Activated naive CD8-positive, alpha-beta T cell treated with anti-CD3 and anti-CD28 coated beads, Interleukin-2, amount 50 U/mL, for 24 hours (primary cell): ENCODE measurements around the gene GLYATL2.

Experiments used
- ATAC-seq: fragments of 150-1000 bp; cut with Tn5 transposase; one replicate; pipeline ENCODE4 v1.10.0; 2021
- DNase-seq: peaks from one replicate; pipeline ENCODE4 v3.0.0; 2021
- H3K27ac Mint-ChIP-seq: one replicate; pipeline ENCODE4 v1.8.0; 2021; ENCODE audit warnings: mild to moderate bottlenecking, mixed read lengths
- H3K27me3 Mint-ChIP-seq: one replicate; pipeline ENCODE4 v1.8.0; 2021; ENCODE audit warnings: mixed read lengths
- H3K36me3 Mint-ChIP-seq: one replicate; pipeline ENCODE4 v1.8.0; 2021; ENCODE audit warnings: low read depth, mixed read lengths
- H3K4me1 Mint-ChIP-seq: one replicate; pipeline ENCODE4 v1.8.0; 2021; ENCODE audit warnings: mixed read lengths
- H3K4me3 Mint-ChIP-seq: one replicate; pipeline ENCODE4 v1.8.0; 2021; ENCODE audit warnings: mild to moderate bottlenecking, moderate library complexity, mixed read lengths
- H3K9me3 Mint-ChIP-seq: one replicate; pipeline ENCODE4 v1.8.0; 2021; ENCODE audit warnings: mixed read lengths

Gene GLYATL2, protein sequence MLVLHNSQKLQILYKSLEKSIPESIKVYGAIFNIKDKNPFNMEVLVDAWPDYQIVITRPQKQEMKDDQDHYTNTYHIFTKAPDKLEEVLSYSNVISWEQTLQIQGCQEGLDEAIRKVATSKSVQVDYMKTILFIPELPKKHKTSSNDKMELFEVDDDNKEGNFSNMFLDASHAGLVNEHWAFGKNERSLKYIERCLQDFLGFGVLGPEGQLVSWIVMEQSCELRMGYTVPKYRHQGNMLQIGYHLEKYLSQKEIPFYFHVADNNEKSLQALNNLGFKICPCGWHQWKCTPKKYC

DNA sequence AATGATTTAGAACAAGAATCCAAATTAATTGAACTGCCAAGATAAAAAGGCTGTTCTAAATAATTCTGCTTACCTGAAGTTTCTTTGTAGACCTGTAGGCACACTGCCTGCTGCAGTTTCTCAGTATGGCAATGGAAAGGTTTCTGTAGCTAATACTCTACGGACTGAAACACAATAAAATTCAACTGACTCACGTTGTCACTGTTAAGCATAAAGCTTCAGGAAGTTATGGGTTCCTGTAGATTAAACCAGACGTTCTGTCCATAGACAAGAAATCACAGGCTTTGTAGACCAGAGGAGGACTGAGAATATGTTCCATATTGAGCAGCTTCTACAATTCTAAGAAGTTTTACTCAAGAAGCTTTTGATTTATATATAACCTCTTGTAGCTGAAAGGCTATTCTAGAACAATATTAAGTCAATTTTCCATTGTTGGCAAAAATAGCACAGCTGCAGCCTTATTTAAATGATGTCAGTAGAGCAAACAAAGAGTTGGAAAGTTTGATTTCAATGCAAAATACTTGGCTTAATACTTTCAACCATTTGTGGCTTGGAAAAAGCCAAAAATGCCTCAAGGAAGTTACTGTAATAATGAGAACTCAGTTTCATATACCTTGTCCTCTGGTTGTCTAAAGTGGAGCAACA is at the start of gene GLYATL2:
Gene GLYATL2, minus strand, starts transcription at position 344 of the 645 bp plus-strand sequence. CDS start 5,092 bp downstream, outside the sequence.
- DNase-seq (no peak), ATAC-seq (no peak)
- Mint-ChIP-seq H3K27ac (no peak within 1 kb of the TSS), H3K27me3 (peaks cover 21% of the 10 kb centered on the region), H3K4me1 (no peaks in the 10 kb centered on the region), H3K36me3 (no peaks in the 10 kb centered on the region), H3K4me3 (no peak within 1 kb of the TSS), H3K9me3 (no peaks in the 10 kb centered on the region)

DNA sequence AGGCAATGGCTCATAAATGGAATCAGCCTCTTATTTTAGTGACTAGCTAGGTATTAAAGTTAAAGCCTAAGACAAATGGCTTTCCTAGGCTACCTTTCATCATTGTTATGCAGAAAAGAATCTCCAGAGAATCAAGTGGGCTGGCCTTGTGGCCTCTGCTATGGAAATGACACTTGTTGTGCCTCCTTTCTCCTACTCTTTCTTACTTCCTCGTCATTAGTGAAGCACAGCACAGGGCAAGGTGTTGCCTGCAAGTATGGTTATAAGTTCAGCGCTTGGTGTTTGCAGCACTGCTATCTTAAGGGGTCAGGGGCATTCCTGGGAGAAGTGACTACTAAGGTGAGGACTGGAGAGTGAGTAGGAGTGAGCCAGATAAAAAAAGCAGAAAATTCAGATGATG is 49.4 kb upstream of the GLYATL2 start:
- peaks cover 1% of the 10 kb centered on the region for H3K4me1 Mint-ChIP-seq
- no peaks in the 10 kb centered on the region for H3K9me3 Mint-ChIP-seq
- no peak for DNase-seq
- H3K4me3 Mint-ChIP-seq, result no peak overlapping the region
- H3K27ac Mint-ChIP-seq, result no peak overlapping the region
- H3K36me3 Mint-ChIP-seq, result no peaks in the 10 kb centered on the region
- H3K27me3 Mint-ChIP-seq, result no peaks in the 10 kb centered on the region
- no peak for ATAC-seq

DNA sequence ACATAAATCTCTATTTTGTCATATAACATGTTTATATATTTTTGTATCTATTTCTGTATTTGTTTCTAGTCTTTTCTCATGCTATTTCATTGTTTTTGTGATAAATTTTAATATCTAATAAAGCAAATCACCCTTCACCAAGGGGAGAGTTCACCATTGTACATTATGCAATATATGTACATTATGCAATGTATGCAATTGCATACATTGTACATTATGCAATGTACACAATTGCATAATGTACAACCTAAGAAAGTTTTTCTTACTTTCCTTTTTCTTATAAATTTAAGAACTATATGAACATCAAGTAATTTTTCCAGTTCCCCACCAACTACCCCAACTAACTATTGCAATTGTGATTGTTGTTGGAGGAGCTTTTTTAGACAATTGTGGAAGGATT is 44.1 kb upstream of the GLYATL2 start:
- ATAC-seq (no peak), DNase-seq (no peak)
- Mint-ChIP-seq H3K27ac (no peak overlapping the region), H3K27me3 (no peaks in the 10 kb centered on the region), H3K9me3 (no peaks in the 10 kb centered on the region), H3K4me1 (no peaks in the 10 kb centered on the region), H3K36me3 (no peaks in the 10 kb centered on the region), H3K4me3 (no peak overlapping the region)

DNA sequence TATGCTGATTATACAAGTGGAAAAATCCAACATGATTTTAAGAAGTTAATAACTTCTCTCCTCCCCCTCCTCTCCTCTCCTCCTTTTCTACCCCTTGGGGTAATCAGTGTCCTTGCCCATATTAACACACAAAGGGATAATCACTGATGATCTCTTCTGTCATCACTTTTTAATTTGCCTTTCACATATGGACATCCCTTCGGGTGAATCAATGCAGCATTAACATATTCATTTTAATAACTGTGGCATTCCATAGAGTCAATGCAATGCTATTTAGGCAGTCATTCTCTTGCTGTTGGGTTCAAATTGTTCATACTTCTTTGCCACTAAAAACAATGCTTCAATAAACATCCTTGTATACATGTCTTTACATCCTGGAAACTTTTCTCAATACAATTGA is 42.9 kb upstream of the GLYATL2 start:
- ATAC-seq, result no peak
- Mint-ChIP-seq H3K36me3 (no peaks in the 10 kb centered on the region), H3K4me3 (no peak overlapping the region), H3K9me3 (no peaks in the 10 kb centered on the region), H3K4me1 (no peaks in the 10 kb centered on the region), H3K27me3 (peaks cover 5% of the 10 kb centered on the region), H3K27ac (no peak overlapping the region)
- DNase-seq, result no peak

DNA sequence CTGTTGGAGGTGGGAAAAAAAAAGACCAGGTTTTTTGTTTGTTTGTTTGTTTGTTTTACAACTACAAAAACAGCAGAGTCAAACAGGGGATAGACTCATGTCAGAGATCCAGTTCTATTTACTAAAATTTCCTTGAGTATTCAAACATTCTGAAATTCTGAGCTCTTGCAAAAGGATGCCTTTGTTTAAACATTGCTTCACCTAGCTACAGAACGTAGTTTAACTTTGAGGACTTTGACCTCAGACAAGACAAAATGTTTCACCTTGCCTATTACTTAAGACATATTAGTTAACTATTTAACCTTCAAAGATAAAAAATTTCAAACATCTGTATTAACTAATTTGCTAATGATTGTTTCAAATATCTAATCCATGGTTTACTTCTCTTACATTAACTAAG is 36.1 kb upstream of the GLYATL2 start:
- peaks cover 17% of the 10 kb centered on the region for H3K27me3 Mint-ChIP-seq
- DNase-seq (no peak), ATAC-seq (no peak)
- H3K36me3 Mint-ChIP-seq, result no peaks in the 10 kb centered on the region
- peaks cover 3% of the 10 kb centered on the region for H3K9me3 Mint-ChIP-seq
- no peaks in the 10 kb centered on the region for H3K4me1 Mint-ChIP-seq
- H3K4me3 Mint-ChIP-seq, result no peak overlapping the region
- H3K27ac Mint-ChIP-seq, result no peak overlapping the region

DNA sequence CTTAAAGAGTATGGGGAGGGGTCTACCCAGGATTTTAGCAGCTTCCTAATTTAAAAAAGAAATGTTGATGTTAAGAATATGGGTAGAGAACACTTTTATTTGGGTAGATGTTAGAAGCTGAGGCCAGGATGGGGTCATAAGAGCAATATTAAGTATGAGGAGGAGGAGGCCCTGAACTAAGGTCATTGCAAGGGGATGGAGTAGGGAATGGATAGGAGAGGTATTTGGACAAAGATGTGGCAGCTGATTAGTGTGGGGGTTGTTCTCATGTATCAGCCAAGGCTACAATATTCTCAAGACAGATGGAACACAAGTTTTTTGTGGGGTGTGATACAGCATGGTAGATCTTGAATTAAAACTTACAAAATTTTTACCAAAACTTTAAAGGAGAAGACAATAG is 35.7 kb upstream of the GLYATL2 start:
- Mint-ChIP-seq H3K27me3 (peaks cover 19% of the 10 kb centered on the region), H3K4me1 (no peaks in the 10 kb centered on the region), H3K4me3 (no peak overlapping the region), H3K36me3 (no peaks in the 10 kb centered on the region), H3K27ac (no peak overlapping the region), H3K9me3 (peaks cover 3% of the 10 kb centered on the region)
- no peak for DNase-seq
- no peak for ATAC-seq

DNA sequence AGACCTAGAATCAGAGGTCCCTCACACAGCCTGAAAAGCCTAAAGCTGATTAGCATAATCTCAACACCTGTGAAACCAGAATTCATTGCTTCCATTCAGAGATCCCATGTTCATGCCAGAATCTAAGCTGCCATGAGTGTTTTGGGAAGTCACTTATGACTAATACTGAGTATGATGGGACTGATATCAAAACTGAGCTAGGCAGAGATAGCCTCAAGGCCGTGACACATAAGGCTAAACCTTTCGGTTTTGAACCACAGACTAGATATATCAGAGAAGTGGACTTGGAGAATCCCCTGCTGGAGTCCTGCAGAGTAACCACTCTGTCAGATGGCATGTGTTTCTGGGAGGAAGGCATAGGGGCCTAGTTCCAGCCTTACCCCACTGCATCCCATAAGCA is 23.1 kb upstream of the GLYATL2 start:
- DNase-seq, result no peak
- Mint-ChIP-seq H3K27me3 (peaks cover 2% of the 10 kb centered on the region), H3K36me3 (no peaks in the 10 kb centered on the region), H3K9me3 (peaks cover 2% of the 10 kb centered on the region), H3K27ac (no peak overlapping the region), H3K4me3 (no peak overlapping the region), H3K4me1 (no peaks in the 10 kb centered on the region)
- no peak for ATAC-seq

DNA sequence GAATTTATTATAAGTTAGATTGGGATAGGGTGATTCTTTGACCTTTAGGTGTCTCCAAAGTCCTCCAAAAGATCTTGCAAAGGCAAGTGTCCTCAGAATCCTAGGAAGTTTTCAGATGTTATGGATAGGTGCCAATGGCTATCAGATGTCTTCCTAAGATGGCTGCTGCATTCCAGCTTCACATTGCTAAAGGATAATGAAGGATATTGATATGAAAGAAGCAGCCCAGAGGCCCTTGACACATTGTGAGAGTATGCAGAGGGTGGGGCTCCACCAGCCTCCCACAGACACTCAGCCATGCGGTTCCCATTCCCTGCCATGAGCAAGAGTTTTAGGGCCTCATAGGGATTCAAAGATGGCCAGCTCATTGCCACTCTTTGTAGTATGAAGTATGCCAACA is 22.3 kb upstream of the GLYATL2 start:
- no peaks in the 10 kb centered on the region for H3K36me3 Mint-ChIP-seq
- H3K9me3 Mint-ChIP-seq, result peaks cover 10% of the 10 kb centered on the region
- H3K27ac Mint-ChIP-seq, result no peak overlapping the region
- DNase-seq (no peak), ATAC-seq (no peak)
- H3K27me3 Mint-ChIP-seq, result peaks cover 5% of the 10 kb centered on the region
- H3K4me3 Mint-ChIP-seq, result no peak overlapping the region
- no peaks in the 10 kb centered on the region for H3K4me1 Mint-ChIP-seq

DNA sequence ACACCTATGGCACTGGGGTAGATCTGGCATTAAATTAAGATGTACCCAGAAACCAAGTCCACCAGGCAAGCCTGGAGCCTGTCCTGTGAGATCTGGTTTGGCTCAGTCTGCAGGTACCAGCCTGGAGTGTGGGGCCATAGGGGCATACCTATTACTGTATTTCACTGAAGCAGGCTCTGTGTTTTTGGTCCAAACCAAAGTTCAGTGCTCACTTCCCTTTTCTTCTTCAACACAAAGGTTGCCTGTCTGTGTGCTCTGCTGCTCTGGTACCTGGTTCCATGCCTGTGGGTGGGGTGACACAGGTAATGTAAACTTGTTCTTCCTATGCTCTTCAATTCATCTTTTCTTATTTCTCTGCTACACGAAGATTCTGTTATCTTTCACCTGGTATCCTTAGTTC is 19.8 kb upstream of the GLYATL2 start:
- no peak overlapping the region for H3K4me3 Mint-ChIP-seq
- H3K4me1 Mint-ChIP-seq, result no peaks in the 10 kb centered on the region
- H3K9me3 Mint-ChIP-seq, result peaks cover 16% of the 10 kb centered on the region
- H3K27ac Mint-ChIP-seq, result no peak overlapping the region
- DNase-seq (no peak), ATAC-seq (no peak)
- H3K36me3 Mint-ChIP-seq, result no peaks in the 10 kb centered on the region
- peaks cover 7% of the 10 kb centered on the region for H3K27me3 Mint-ChIP-seq

DNA sequence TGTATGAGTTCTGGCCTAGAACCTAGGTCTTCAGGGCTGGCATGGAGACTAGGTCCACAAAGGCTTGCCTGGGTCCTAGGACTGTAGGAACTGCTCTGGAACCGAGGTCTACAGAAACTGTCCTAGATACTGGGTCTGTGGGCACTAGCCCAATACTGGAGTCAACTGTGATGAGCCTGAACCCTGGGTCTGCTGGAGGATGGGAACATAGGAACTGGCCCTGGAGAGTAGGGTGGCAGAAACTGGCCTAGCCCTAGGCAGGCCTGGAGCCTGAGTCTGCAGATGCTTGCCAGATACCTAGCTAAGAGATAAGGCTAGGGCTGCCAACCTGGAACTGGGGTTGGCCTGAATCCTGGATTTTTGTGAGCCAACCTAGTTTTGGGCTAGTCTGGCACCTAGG is 19.2 kb upstream of the GLYATL2 start:
- Mint-ChIP-seq H3K36me3 (no peaks in the 10 kb centered on the region), H3K9me3 (peaks cover 16% of the 10 kb centered on the region), H3K27ac (no peak overlapping the region), H3K27me3 (peaks cover 10% of the 10 kb centered on the region), H3K4me3 (no peak overlapping the region), H3K4me1 (no peaks in the 10 kb centered on the region)
- ATAC-seq, result no peak
- no peak for DNase-seq

DNA sequence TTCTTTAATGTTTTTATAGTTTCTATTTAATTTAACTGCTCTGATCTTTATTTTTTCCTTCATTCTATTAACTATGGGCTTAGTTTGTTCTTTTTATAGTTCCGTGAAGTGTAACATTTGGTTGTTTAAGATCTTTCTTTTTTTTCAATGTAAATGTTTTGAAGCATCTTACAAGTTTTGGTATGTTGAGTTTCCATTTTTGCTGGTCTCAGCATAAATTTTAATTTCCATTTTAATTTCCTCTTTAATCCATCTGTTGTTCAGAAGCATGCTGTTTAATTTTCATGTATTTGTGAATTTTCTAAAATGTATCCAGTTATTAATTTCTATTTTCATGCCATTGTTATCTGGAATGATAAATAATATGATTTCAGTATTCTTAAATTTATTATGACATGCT is 17.0 kb upstream of the GLYATL2 start:
- H3K4me1 Mint-ChIP-seq, result no peaks in the 10 kb centered on the region
- ATAC-seq (no peak), DNase-seq (no peak)
- H3K36me3 Mint-ChIP-seq, result no peaks in the 10 kb centered on the region
- H3K9me3 Mint-ChIP-seq, result peaks cover 16% of the 10 kb centered on the region
- H3K4me3 Mint-ChIP-seq, result no peak overlapping the region
- peaks cover 10% of the 10 kb centered on the region for H3K27me3 Mint-ChIP-seq
- H3K27ac Mint-ChIP-seq, result no peak overlapping the region

DNA sequence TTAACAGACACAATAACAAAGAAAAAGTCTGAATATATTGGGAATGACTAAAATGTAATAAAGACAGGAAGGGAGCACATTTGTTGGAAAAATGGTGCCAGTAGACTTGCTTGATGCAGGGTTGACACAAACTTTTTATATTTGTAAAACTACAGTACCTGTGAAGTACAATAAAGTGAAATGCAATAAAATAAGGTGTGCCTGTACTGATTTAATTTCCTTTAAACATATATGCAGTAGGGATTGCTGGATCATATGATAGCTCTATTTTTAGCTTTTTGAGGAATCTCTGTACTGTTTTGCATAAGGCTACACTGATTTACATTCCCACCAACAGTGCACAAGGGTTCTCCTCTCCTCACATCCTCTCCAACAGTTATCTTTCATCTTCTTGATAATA is 12.3 kb upstream of the GLYATL2 start:
- H3K9me3 Mint-ChIP-seq, result peaks cover 7% of the 10 kb centered on the region

DNA sequence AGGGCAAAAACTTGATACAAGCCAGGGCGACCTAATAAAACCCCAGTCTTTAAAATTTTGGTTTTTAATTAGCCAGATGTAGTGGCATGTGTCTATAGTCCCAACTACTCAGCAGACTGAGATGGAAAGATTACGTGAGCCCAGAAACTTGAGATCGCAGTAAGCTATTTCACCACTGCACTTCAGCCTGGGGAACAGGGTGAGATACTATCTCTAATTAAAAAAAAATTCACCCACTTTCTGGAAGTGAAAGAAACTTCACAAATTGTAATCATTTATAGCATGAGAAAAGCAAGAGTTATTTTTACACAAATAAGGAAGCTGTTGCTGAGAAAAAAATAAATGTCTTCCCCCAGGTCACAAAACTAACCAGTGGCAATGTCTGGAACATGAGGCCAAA is 882 bp upstream of the GLYATL2 start:
- no peak overlapping the region for H3K4me3 Mint-ChIP-seq
- no peak for ATAC-seq
- DNase-seq, result no peak

More for the DNA sequence above, 12.3 kb upstream of the GLYATL2 start:
- ATAC-seq, result no peak
- H3K27me3 Mint-ChIP-seq, result peaks cover 8% of the 10 kb centered on the region
- H3K4me1 Mint-ChIP-seq, result no peaks in the 10 kb centered on the region
- DNase-seq, result no peak
- no peak overlapping the region for H3K27ac Mint-ChIP-seq
- no peaks in the 10 kb centered on the region for H3K36me3 Mint-ChIP-seq
- no peak overlapping the region for H3K4me3 Mint-ChIP-seq

DNA sequence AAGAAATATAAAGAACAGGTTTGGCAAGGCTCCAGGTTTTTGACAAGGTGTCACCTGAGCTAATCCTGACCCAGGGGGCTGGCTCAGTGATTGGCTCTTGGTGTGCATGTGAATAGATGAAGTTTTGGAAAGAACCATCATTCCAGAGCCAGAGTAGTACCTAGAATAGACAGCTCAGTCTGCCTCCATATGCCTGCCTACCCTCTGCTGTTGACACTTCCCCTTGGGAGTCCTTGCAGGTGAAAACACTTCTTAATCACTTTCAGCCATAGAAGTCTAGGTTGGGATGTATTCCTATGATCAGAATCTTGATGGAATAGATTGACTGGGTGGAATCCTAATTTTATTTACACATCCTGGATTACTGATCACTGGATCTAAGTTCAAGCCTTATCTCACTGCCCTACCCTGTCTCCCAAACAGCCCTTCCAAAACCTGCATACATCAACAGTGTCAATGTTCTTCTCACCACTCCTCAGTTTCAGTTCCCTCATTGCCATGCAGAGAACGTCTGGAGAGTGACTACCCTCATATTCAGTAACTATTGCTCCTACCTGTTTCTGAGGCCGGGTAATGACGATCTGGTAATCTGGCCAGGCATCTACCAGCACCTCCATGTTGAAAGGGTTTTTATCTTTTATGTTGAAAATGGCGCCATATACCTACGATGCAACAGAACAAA is 6.7 kb downstream of the GLYATL2 start:
- DNase-seq (no peak), ATAC-seq (no peak)

More for the DNA sequence above, 882 bp upstream of the GLYATL2 start:
- Mint-ChIP-seq H3K4me1 (no peaks in the 10 kb centered on the region), H3K27me3 (peaks cover 20% of the 10 kb centered on the region), H3K9me3 (no peaks in the 10 kb centered on the region), H3K36me3 (no peaks in the 10 kb centered on the region), H3K27ac (no peak overlapping the region)

DNA sequence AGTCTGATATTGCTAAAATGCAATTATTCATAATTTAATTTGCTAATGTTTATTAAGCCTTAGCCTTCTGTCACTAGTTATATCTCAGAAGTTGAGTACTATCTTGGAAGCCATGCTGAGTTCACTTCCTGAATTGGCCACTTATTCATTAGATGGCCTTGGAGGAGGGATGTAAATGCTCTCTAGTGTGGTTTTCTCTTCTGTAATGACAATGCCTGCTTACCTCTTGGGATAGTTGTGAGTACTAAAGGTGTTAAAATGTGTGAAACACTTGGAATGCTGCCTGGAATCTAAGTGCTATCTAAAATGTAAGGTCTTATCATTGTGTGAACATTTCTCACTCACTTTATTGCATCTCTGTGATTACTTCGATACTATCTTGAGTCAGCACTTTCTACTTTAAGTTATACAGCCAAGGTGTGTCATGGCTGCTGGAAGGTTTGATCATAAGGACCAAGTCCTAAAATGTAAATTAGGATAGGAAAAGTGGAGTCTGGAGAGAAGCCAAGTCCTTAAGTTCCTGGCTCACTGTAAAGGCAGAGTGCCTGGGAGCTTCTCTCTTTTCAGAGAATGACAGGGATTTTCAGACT is 12.4 kb downstream of the GLYATL2 start:
- Mint-ChIP-seq H3K9me3 (no peaks in the 10 kb centered on the region), H3K27ac (no peak overlapping the region)

More for the DNA sequence above, 6.7 kb downstream of the GLYATL2 start:
- Mint-ChIP-seq H3K9me3 (no peaks in the 10 kb centered on the region), H3K36me3 (no peaks in the 10 kb centered on the region), H3K4me1 (no peaks in the 10 kb centered on the region), H3K27ac (no peak overlapping the region), H3K4me3 (no peak overlapping the region), H3K27me3 (peaks cover 13% of the 10 kb centered on the region)

More for the DNA sequence above, 12.4 kb downstream of the GLYATL2 start:
- H3K36me3 Mint-ChIP-seq, result no peaks in the 10 kb centered on the region
- H3K4me3 Mint-ChIP-seq, result no peak overlapping the region
- no peaks in the 10 kb centered on the region for H3K4me1 Mint-ChIP-seq
- peaks cover 6% of the 10 kb centered on the region for H3K27me3 Mint-ChIP-seq
- ATAC-seq (no peak), DNase-seq (no peak)
